Measurements from ENCODE around the gene ATP8A2. TPM values are rescaled to one million over a fixed set of nuclear protein-coding genes. Genes with fewer than 3 reads are reported as not detected.

ATP8A2 gene
- total RNA-seq, 4 donors from 2014 or later = 0.18 to 11.6 (median 1.8) TPM

DNA sequence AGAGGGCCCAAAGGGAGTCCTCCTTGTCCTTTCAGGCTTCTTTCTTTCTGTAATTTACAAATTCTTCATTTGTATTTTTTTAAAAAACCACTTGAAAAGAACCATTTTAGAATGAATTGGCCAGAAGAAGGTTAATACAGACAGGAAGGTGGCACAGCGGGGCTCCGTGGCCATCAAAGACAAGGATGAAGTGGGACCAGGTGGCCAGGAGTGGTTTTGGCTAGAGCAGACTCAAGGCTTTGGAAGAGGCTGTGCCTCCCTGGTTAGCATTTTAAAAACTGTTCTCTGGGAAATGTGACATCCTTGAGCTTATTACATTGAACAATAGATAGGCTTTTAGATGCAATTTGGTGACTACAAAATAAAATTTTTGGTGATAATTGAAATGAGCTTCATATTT is 48.4 kb downstream of the ATP8A2 start:
- TF ChIP-seq POLR2A (IDR thresholded peaks at IDR 0.05) = no peak
- TF ChIP-seq, protein P1, sequence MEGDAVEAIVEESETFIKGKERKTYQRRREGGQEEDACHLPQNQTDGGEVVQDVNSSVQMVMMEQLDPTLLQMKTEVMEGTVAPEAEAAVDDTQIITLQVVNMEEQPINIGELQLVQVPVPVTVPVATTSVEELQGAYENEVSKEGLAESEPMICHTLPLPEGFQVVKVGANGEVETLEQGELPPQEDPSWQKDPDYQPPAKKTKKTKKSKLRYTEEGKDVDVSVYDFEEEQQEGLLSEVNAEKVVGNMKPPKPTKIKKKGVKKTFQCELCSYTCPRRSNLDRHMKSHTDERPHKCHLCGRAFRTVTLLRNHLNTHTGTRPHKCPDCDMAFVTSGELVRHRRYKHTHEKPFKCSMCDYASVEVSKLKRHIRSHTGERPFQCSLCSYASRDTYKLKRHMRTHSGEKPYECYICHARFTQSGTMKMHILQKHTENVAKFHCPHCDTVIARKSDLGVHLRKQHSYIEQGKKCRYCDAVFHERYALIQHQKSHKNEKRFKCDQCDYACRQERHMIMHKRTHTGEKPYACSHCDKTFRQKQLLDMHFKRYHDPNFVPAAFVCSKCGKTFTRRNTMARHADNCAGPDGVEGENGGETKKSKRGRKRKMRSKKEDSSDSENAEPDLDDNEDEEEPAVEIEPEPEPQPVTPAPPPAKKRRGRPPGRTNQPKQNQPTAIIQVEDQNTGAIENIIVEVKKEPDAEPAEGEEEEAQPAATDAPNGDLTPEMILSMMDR (IDR thresholded peaks at IDR 0.05) = no peak
- no peak for DNase-seq
- Histone ChIP-seq H3K4me3 (no peak overlapping the region), H3K9me3 (no peaks in the 10 kb centered on the region), H3K27ac (no peak overlapping the region), H3K36me3 (no peaks in the 10 kb centered on the region), H3K27me3 (no peaks in the 10 kb centered on the region), H3K4me1 (no peaks in the 10 kb centered on the region)

DNA sequence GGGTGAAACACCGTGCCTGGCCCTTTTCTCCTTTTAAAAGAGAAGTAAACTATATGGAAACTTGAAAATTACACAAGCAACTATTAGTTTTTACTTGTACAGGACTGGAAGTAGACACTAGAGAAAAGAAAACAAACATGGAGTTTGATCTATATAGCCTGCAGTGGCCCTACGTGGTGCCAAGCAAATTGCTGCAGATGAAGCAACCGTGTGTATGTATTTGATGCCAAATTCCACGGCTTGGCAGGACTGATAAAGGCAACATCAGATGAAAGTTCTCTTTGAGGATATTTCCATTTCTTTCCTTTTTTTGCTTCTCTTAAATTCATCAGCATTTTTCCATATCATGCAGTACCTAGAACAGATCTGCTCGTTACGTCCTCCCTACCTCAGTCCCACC is 49.8 kb downstream of the ATP8A2 start:
- H3K27me3 ChIP-seq = no peaks in the 10 kb centered on the region
- no peaks in the 10 kb centered on the region for H3K9me3 ChIP-seq
- no peaks in the 10 kb centered on the region for H3K36me3 ChIP-seq
- DNase-seq = no peak
- H3K4me3 ChIP-seq = no peak overlapping the region
- no peak overlapping the region for H3K27ac ChIP-seq
- TF ChIP-seq, protein P1 (IDR thresholded peaks at IDR 0.05) = no peak
- no peak for TF ChIP-seq POLR2A (IDR thresholded peaks at IDR 0.05)
- H3K4me1 ChIP-seq = no peaks in the 10 kb centered on the region

DNA sequence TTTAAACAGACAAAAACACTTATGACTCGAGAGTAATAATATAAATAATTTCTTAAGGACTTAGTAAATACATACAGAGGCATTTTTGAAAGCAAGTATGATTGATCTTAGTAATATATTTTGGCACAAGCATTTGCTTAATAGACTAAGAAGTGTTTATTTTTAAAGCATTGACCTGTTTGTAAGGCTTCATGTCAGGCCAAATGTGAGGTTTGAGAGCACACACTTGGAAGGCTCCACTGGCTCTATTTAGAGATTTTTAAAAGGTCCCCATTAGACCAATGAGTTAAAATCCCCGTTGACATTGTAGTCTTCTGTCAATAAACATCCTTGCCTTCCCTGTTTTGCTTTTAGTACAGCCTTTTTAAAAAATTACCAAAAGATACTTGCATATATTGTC is 50.4 kb downstream of the ATP8A2 start:
- H3K4me1 ChIP-seq = no peaks in the 10 kb centered on the region
- TF ChIP-seq, protein P1 (IDR thresholded peaks at IDR 0.05) = no peak
- no peak for TF ChIP-seq POLR2A (IDR thresholded peaks at IDR 0.05)

DNA sequence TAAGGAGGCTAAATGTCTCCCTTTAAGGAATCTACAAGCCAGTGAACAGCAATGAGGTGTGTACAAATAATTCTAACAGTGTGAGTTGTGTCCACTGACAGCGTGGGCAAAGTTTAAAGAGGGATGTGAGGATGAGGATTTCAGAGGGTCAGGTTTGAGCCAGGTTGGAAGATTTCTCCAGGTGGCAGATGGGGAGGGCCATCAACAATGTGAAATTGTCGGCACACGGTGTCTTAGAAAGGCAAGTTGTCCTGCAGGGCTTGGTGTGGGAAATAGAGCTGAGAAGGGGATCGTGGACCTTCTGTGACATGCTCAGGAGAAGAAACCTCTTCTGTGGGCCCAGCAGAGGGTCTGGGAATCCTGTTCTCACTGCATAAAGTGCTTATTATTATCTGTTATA is 52.1 kb downstream of the ATP8A2 start:
- Histone ChIP-seq H3K27me3 (no peaks in the 10 kb centered on the region), H3K4me3 (no peak overlapping the region), H3K27ac (no peak overlapping the region), H3K36me3 (no peaks in the 10 kb centered on the region), H3K9me3 (no peaks in the 10 kb centered on the region), H3K4me1 (no peaks in the 10 kb centered on the region)
- no peak for DNase-seq
- no peak for TF ChIP-seq POLR2A (IDR thresholded peaks at IDR 0.05)
- TF ChIP-seq, protein P1 (IDR thresholded peaks at IDR 0.05) = no peak

More for the DNA sequence above, 50.4 kb downstream of the ATP8A2 start:
- Histone ChIP-seq H3K27ac (no peak overlapping the region), H3K36me3 (no peaks in the 10 kb centered on the region), H3K27me3 (no peaks in the 10 kb centered on the region), H3K9me3 (no peaks in the 10 kb centered on the region), H3K4me3 (no peak overlapping the region)
- DNase-seq = no peak

DNA sequence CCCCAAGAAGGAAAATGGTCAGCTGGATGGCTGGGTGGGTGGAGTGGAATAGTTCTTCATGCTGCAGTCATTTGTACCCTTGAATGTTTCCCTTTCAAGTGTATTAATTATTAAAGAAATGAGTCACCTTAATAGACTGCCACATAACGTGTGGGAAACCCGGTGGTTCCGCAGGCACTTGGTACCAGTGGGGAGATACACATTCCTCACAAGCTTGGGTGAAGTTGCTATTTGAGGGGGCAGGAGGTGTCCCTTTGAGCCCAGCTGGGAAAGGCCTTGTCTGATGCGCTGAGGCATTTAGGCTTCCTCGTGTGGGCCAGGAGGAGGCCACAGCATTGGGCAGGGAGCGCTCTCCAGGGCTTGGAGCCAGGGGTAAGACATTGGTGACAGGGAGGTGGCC is 57.7 kb downstream of the ATP8A2 start:
- H3K36me3 ChIP-seq = no peaks in the 10 kb centered on the region
- H3K27ac ChIP-seq = no peak overlapping the region
- no peaks in the 10 kb centered on the region for H3K4me1 ChIP-seq
- H3K27me3 ChIP-seq = no peaks in the 10 kb centered on the region
- no peaks in the 10 kb centered on the region for H3K9me3 ChIP-seq
- no peak overlapping the region for H3K4me3 ChIP-seq
- TF ChIP-seq, protein P1 (IDR thresholded peaks at IDR 0.05) = no peak
- TF ChIP-seq POLR2A (IDR thresholded peaks at IDR 0.05) = no peak
- no peak for DNase-seq

DNA sequence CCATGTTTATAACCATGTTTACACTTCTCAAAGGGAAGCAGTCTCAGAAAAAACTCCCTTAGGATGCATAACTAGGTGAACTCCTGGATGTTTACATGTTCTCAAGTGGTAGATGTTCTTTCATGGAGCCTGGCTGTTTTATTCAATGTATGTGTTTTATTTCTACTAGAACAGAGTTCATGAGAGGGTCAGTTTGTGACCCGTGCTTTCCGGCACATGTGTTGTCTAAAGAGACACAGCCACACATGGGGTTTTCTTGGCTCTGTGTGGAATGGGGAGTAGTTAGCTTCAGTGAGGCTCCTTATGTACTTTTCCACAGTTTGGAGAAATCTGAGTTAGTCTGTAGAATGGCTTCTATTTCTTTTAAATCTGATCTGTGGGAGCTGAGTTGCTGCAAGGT is 60.9 kb downstream of the ATP8A2 start:
- peak overlapping the region in 1 of 4 donors; percentile 15 for H3K27ac ChIP-seq
- no peaks in the 10 kb centered on the region for H3K27me3 ChIP-seq
- no peak for DNase-seq
- H3K4me3 ChIP-seq = no peak overlapping the region
- H3K9me3 ChIP-seq = no peaks in the 10 kb centered on the region
- no peaks in the 10 kb centered on the region for H3K4me1 ChIP-seq
- no peaks in the 10 kb centered on the region for H3K36me3 ChIP-seq
- no peak for TF ChIP-seq POLR2A (IDR thresholded peaks at IDR 0.05)
